Measurements from ENCODE around the gene ENTHD1. TPM values are rescaled to one million over a fixed set of nuclear protein-coding genes. Genes with fewer than 3 reads are reported as not detected.

ENTHD1 gene
- total RNA-seq, 1 experiment from 2014 or later = not detected

- intact Hi-C loops (cut with micrococcal nuclease; ENCODE audit: unreplicated experiment) = no loop called here
- peaks cover 73% of the 10 kb centered on the region for H3K27me3 Mint-ChIP-seq (ENCODE audit: unreplicated experiment)
- no peak for TF ChIP-seq CTCF (IDR thresholded peaks at IDR 0.05; ENCODE audit: unreplicated experiment)
- H3K4me3 Mint-ChIP-seq (ENCODE audit: low read depth, unreplicated experiment) = no peak overlapping the region
- no peak overlapping the region for H3K27ac Mint-ChIP-seq (ENCODE audit: unreplicated experiment)
- no peaks in the 10 kb centered on the region for H3K36me3 Mint-ChIP-seq (ENCODE audit: insufficient read depth, unreplicated experiment)
- H3K4me1 Mint-ChIP-seq (ENCODE audit: low read depth, unreplicated experiment) = no peaks in the 10 kb centered on the region
- H3K9me3 Mint-ChIP-seq (ENCODE audit: low read depth, unreplicated experiment) = no peaks in the 10 kb centered on the region
- DNase-seq = no peak
- CTCF ChIA-PET = interaction anchor here (1.0 kb wide), 1 partner anchor 14 kb away, joined by 3 read pairs; no protein-coding TSS in a partner anchor
- BruUV-seq (replicated peaks) = no TSS peak
These were observed 30.7 kb upstream of the ENTHD1 start for GRCh38 chr22:39924286-39924685.

GRCh38 chr22:39923696-39924095 lies 30.1 kb upstream of the ENTHD1 start:
- peaks cover 73% of the 10 kb centered on the region for H3K27me3 Mint-ChIP-seq (ENCODE audit: unreplicated experiment)
- H3K27ac Mint-ChIP-seq (ENCODE audit: unreplicated experiment) = no peak overlapping the region
- no peak for DNase-seq
- no peaks in the 10 kb centered on the region for H3K4me1 Mint-ChIP-seq (ENCODE audit: low read depth, unreplicated experiment)
- intact Hi-C loops (cut with micrococcal nuclease; ENCODE audit: unreplicated experiment) = no loop called here
- H3K4me3 Mint-ChIP-seq (ENCODE audit: low read depth, unreplicated experiment) = no peak overlapping the region
- CTCF ChIA-PET = interaction anchor here (1.0 to 2.0 kb wide), 2 partner anchors 10 to 15 kb away, joined by 3 to 6 read pairs; no protein-coding TSS in a partner anchor
- no TSS peak for BruUV-seq (replicated peaks)
- no peaks in the 10 kb centered on the region for H3K9me3 Mint-ChIP-seq (ENCODE audit: low read depth, unreplicated experiment)
- no peak for TF ChIP-seq CTCF (IDR thresholded peaks at IDR 0.05; ENCODE audit: unreplicated experiment)
- no peaks in the 10 kb centered on the region for H3K36me3 Mint-ChIP-seq (ENCODE audit: insufficient read depth, unreplicated experiment)

- DNase-seq = no peak
- no TSS peak for BruUV-seq (replicated peaks)
- Mint-ChIP-seq H3K27me3 (ENCODE audit: unreplicated experiment) (peaks cover 91% of the 10 kb centered on the region), H3K9me3 (ENCODE audit: low read depth, unreplicated experiment) (no peaks in the 10 kb centered on the region), H3K36me3 (ENCODE audit: insufficient read depth, unreplicated experiment) (no peaks in the 10 kb centered on the region), H3K4me1 (ENCODE audit: low read depth, unreplicated experiment) (no peaks in the 10 kb centered on the region), H3K4me3 (ENCODE audit: low read depth, unreplicated experiment) (no peak overlapping the region), H3K27ac (ENCODE audit: unreplicated experiment) (no peak overlapping the region)
- CTCF ChIA-PET = no interaction called here
- TF ChIP-seq CTCF (IDR thresholded peaks at IDR 0.05; ENCODE audit: unreplicated experiment) = no peak
- intact Hi-C loops (cut with micrococcal nuclease; ENCODE audit: unreplicated experiment) = no loop called here
These were observed 26.7 kb upstream of the ENTHD1 start for GRCh38 chr22:39920134-39920743.

GRCh38 chr22:39917776-39918495 lies 24.4 kb upstream of the ENTHD1 start:
- peaks cover 92% of the 10 kb centered on the region for H3K27me3 Mint-ChIP-seq (ENCODE audit: unreplicated experiment)
- intact Hi-C loops (cut with micrococcal nuclease; ENCODE audit: unreplicated experiment) = no loop called here
- DNase-seq = no peak
- no peak overlapping the region for H3K27ac Mint-ChIP-seq (ENCODE audit: unreplicated experiment)
- H3K36me3 Mint-ChIP-seq (ENCODE audit: insufficient read depth, unreplicated experiment) = no peaks in the 10 kb centered on the region
- no peaks in the 10 kb centered on the region for H3K9me3 Mint-ChIP-seq (ENCODE audit: low read depth, unreplicated experiment)
- H3K4me3 Mint-ChIP-seq (ENCODE audit: low read depth, unreplicated experiment) = no peak overlapping the region
- CTCF ChIA-PET = interaction anchor here (0.6 kb wide), 1 partner anchor 156 kb away, joined by 3 read pairs; no protein-coding TSS in a partner anchor
- TF ChIP-seq CTCF (IDR thresholded peaks at IDR 0.05; ENCODE audit: unreplicated experiment) = no peak
- BruUV-seq (replicated peaks) = no TSS peak
- no peaks in the 10 kb centered on the region for H3K4me1 Mint-ChIP-seq (ENCODE audit: low read depth, unreplicated experiment)

All from Calu3 (cell line).